GM04504 (cell line): ENCODE data around the gene DENR.

ENCODE experiments used
- DNase-seq: peaks from one replicate; pipeline ENCODE4 v3.0.0-alpha.2; 2012; ENCODE audit warnings: low read depth

Gene DENR

GRCh38 chr12:122820138-122820537 lies 67.5 kb downstream of the DENR start:
- DNase-seq, result no peak
